Small intestine (tissue), 7 donors: ENCODE data around the gene LAMP1. TPM values are rescaled to one million over a fixed set of nuclear protein-coding genes. Genes with fewer than 3 reads are reported as not detected.
"Not testable (repeated sequence)": the region's sequence is repeated elsewhere in the genome, so short reads cannot be mapped to it uniquely, and the experiment has no call there.

Experiments used
- DNase-seq, 2 donors: peaks; one replicate each; pipeline versions ENCODE4 v3.0.0 to v3.0.0-alpha.2; 2013
- FAIRE-seq: peaks from 2 replicates; lab custom pipeline; 2012; peaks lifted over from hg19 to GRCh38; lab: Jason Lieb, UNC
- H3K27ac ChIP-seq, 3 donors: one replicate each; pipeline ENCODE4 v1.5.1; 2013; ENCODE audit warnings: low read length in 2 of 3, mild to moderate bottlenecking in 2 of 3, control low read depth in 1 of 3, inconsistent platforms in 1 of 3, low read depth in 1 of 3, moderate library complexity in 1 of 3
- H3K27me3 ChIP-seq, 3 donors: one replicate each; pipeline ENCODE4 v1.6.1; 2013; ENCODE audit warnings: low read length in 3 of 3, inconsistent platforms in 1 of 3; ENCODE audit not compliant: control insufficient read depth in 3 of 3, insufficient read depth in 3 of 3
- H3K36me3 ChIP-seq, 3 donors: one replicate each; pipeline ENCODE4 v1.6.1; 2013; ENCODE audit warnings: low read length in 3 of 3, inconsistent platforms in 1 of 3, low read depth in 1 of 3, mild to moderate bottlenecking in 1 of 3, moderate library complexity in 1 of 3; ENCODE audit not compliant: control insufficient read depth in 3 of 3, insufficient read depth in 2 of 3
- H3K4me1 ChIP-seq, 3 donors: one replicate each; pipeline ENCODE4 v1.6.1; 2013; ENCODE audit warnings: low read length in 2 of 3, inconsistent platforms in 1 of 3, low read depth in 1 of 3, mild to moderate bottlenecking in 1 of 3, moderate library complexity in 1 of 3; ENCODE audit not compliant: control insufficient read depth in 3 of 3, insufficient read depth in 2 of 3
- H3K4me3 ChIP-seq, 3 donors: one replicate each; pipeline ENCODE4 v1.5.1; 2013; ENCODE audit warnings: low read length in 3 of 3, control low read depth in 1 of 3, inconsistent platforms in 1 of 3, low read depth in 1 of 3, mild to moderate bottlenecking in 1 of 3, moderate library complexity in 1 of 3
- H3K9me3 ChIP-seq, 2 donors: one replicate each; pipeline ENCODE4 v1.6.1; 2013; ENCODE audit warnings: low read depth in 1 of 2, low read length in 1 of 2; ENCODE audit not compliant: control insufficient read depth in 2 of 2, insufficient read depth in 1 of 2
- WGBS, 3 donors: extraction: QIAGEN DNeasy Blood & Tissue Kit; methylation state at CpG; one replicate each; pipeline ENCODE4 v1.1.7; 2013; 5-methylcytosine and 5-hydroxymethylcytosine counted together
- polyA plus RNA-seq, 4 donors: library from polyadenylated mRNA; stranded (reverse) in 3 of 4; unstranded in 1 of 4; fragments of 200-250 nt in 3 of 4; fragments of 120-200 nt in 1 of 4; gene quantifications; one replicate each; pipeline versions ENCODE4 v1.2.1 to v1.2.3, GENCODE V29; 2013
- donor health status: healthy with polysubstance abuse.
- donor health status: control.
- donor health status: control.
- donor health status: Bipolar disorder and iron deficiency.
- donor health status: healthy.

Gene LAMP1
- polyA plus RNA-seq, 4 donors, result 34.0 to 251 (median 79.5) TPM

DNA sequence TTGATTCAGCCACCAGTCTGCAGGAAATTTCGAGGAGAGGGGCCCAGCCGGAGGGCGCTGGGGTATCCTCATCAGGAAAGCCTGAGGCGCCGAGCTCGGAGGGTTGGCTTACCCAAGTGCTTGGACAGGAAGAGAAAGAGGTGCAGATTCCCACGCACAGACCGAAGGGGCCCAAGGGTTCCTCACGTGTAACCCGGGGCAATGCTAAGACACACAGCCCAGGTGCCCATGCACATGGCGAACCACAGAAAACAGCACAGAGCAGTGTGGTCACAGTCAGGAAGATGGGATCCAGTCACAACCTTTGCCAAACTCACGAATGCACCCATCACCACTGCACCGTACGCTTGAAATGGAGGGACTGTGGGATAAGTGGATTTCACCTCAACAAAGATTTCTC is 36.0 kb downstream of the LAMP1 start:
- no peaks in the 10 kb centered on the region for H3K4me1 ChIP-seq
- H3K4me3 ChIP-seq, result no peak overlapping the region
- H3K36me3 ChIP-seq, result peaks cover 0 to 56% (median 0%) of the 10 kb centered on the region in 3 donors
- FAIRE-seq (no peak), DNase-seq (no peak)
- no peaks in the 10 kb centered on the region for H3K27me3 ChIP-seq
- no peak overlapping the region for H3K27ac ChIP-seq
- WGBS, 3 donors, result 91 to 97% (median 94%) methylated on average over 14 of the region's 14 CpGs
- no peaks in the 10 kb centered on the region for H3K9me3 ChIP-seq

DNA sequence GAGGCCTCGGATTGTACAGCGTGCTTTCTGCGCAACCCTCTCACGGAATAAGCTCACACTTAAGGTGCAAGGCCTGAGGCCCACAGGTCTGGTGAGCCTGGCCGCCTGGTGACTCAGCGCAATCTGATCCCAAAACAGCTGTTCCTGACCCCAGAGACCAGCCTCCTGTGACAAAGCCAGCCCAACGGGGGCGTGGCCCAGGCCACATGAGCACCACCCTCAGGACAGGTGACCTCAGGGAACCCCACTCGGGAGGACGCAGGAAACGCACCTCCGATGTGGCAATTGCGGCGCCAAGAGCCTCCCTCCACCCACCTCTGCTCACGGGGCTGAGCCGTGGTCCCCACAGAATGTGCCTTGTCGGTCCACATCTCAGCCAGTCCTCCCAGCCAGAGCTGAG is 40.5 kb downstream of the LAMP1 start:
- 73 to 78% (median 74%) methylated on average over 17 of the region's 17 CpGs for WGBS, 3 donors
- Histone ChIP-seq H3K4me3 (no peak overlapping the region), H3K9me3 (no peaks in the 10 kb centered on the region), H3K27me3 (no peaks in the 10 kb centered on the region), H3K4me1 (no peaks in the 10 kb centered on the region), H3K36me3 (peaks cover 0 to 55% (median 2%) of the 10 kb centered on the region in 3 donors), H3K27ac (no peak overlapping the region)
- no peak for FAIRE-seq
- DNase-seq, result no peak

DNA sequence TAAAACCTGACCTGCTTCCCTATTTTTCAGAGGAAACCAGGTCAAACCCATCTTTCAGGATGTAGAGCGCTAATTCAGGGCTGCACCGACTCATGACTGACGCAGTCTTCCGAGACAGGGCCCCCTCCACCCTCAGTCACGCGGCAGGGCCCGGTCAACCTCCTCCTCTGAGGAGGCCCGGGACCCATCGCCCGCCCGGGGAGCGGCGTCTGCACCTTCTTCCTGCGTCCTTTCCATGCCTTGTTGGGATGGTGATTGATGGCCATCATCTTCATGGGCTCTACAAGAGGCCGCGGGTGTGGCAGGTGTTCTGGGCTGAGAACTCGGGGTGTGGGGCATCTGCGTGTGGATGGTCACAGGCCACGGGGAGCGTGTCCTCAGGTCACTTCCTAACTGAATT is 40.9 kb downstream of the LAMP1 start:
- 92 to 98% (median 95%) methylated on average over 20 of the region's 20 CpGs for WGBS, 3 donors
- Histone ChIP-seq H3K27ac (no peak overlapping the region), H3K36me3 (peaks cover 0 to 55% (median 6%) of the 10 kb centered on the region in 3 donors), H3K4me1 (no peaks in the 10 kb centered on the region), H3K9me3 (no peaks in the 10 kb centered on the region), H3K4me3 (no peak overlapping the region), H3K27me3 (no peaks in the 10 kb centered on the region)
- FAIRE-seq, result no peak
- no peak for DNase-seq

DNA sequence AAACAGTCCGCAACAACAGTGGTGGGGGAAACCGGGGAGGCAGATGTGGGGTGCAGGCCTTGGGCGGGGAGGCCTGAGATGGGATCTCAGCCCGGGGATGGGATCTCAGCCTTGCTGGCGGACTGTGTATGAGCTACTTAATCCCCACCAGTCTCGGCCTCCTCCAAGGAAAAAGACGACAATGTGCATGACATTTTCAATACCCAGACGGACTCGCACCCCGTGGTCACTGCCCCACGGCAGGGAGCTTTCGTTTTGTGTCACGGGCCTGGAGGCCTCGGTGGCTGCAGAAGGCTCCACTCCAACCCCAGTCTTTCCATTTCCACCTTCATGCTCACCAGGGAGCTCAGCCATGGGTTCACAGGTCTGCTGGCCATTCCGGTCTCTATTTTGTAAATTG is 41.4 kb downstream of the LAMP1 start:
- Histone ChIP-seq H3K4me3 (no peak overlapping the region), H3K4me1 (no peaks in the 10 kb centered on the region), H3K27me3 (no peaks in the 10 kb centered on the region), H3K27ac (no peak overlapping the region), H3K36me3 (peaks cover 0 to 57% (median 6%) of the 10 kb centered on the region in 3 donors), H3K9me3 (no peaks in the 10 kb centered on the region)
- FAIRE-seq, result no peak
- 87 to 94% (median 91%) methylated on average over 15 of the region's 15 CpGs for WGBS, 3 donors
- DNase-seq, result no peak

DNA sequence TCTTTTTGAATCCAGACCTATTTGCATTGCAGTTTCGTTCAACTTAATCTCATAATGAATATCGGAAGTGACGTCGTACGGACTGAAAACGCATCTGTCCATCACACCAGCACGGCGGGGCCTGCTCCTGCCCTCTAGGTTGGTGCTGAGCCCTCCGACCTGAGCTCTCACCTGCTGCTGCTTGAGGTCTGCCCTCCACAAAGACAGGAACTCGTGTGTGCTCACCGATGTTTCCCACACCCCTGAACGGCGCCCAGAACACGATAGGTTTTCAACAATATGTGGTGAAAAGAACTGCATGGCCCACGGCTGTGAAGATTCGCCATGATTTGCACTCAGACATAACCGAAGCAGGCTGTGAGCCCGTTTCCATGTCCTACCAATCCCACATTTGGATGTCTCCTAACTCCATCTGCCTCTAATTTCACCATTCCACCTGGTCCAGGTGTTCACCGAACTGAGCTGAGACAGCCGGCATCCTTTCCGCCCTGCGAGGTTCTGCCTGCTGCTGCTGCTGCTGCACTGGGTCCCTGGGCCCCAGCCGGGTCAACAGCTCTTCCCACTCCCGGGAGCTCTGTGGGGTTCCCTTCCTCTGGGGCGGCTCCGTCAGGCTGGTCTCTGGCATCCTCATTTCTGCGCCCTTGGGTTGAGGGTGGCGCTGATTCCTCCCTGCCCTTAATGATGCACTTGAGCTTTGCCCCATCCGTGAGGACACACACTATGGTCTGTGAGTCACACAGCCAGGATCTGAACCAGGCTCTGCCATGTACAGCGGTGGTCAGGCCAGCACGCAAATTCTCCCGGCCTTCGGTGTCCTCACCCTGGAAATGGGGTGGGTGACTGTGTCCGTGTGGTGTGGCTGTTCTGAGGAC is 46.0 kb downstream of the LAMP1 start:
- H3K36me3 ChIP-seq, result peaks cover 0 to 61% (median 14%) of the 10 kb centered on the region in 3 donors
- no peak overlapping the region for H3K4me3 ChIP-seq
- no peak overlapping the region for H3K27ac ChIP-seq
- FAIRE-seq, result no peak
- H3K9me3 ChIP-seq, result peaks cover 0 to 10% of the 10 kb centered on the region in 2 donors
- 85 to 91% (median 90%) methylated on average over 34 of the region's 34 CpGs for WGBS, 3 donors
- no peak for DNase-seq
- H3K27me3 ChIP-seq, result no peaks in the 10 kb centered on the region
- H3K4me1 ChIP-seq, result no peaks in the 10 kb centered on the region

DNA sequence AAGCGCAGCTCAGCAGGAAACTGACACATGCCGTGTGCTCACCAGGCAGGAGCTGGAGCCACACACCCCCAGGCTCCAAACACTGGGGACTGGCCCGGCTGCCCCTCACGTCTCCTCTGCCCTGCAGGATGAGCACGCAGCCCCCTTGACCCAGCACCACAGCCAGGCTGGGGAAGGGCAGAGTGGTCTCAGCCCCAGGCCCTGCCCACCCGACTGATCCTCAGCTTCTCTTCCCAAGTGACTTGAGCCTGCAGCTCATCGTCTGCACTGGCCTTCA is 46.6 kb downstream of the LAMP1 start:
- no peak overlapping the region for H3K27ac ChIP-seq
- peaks cover 0 to 61% (median 17%) of the 10 kb centered on the region in 3 donors for H3K36me3 ChIP-seq
- FAIRE-seq (no peak), DNase-seq (no peak)
- H3K9me3 ChIP-seq, result peaks cover 0 to 16% of the 10 kb centered on the region in 2 donors
- no peaks in the 10 kb centered on the region for H3K4me1 ChIP-seq
- 95 to 97% (median 96%) methylated on average over 6 to 7 of the region's 7 CpGs for WGBS, 3 donors
- no peak overlapping the region for H3K4me3 ChIP-seq
- no peaks in the 10 kb centered on the region for H3K27me3 ChIP-seq

DNA sequence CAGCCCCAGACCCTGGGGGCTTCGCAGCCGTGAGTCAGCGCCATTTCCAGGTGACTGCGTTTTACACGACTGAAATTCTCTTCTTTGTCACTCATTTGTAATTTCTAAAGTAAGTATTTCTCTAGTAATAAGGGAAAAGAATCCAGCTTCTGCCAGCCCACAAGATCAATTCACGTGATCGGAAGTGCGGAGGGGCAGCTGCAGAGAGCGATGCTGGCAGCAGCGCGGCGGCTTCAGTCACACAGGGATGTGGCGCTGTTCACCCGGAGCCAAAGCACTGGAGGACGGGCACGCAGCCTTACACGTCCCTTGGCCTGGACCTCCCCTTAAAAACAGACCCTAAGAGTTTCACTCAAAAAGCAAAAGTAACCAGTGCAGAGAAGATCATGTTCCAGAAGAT is 48.4 kb downstream of the LAMP1 start:
- 94 to 97% (median 96%) methylated on average over 17 of the region's 17 CpGs for WGBS, 3 donors
- DNase-seq, result no peak

DNA sequence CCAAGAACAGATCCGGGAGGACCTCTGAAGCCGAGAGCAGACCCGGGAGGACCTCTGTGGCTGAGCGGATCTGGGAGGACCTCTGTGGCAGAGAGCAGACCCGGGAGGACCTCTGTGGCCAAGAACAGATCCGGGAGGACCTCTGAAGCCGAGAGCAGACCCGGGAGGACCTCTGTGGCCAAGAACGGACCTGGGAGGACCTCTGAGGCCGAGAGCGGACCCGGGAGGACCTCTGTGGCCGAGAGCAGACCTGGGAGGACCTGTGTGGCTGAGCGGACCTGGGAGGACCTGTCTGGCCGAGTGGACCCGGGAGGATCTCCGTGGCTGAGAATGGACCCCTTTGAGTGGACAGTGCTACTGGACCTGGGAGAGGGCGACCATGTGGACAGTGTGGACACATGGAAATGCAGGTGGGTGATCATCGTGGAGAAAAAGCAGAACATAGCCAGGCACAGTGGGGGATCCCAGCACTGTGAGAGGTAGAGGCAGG is 50.7 kb downstream of the LAMP1 start:
- FAIRE-seq, H3K4me3 ChIP-seq, DNase-seq, H3K4me1 ChIP-seq, H3K27ac ChIP-seq, H3K27me3 ChIP-seq: not testable (repeated sequence)
- Histone ChIP-seq H3K9me3 (peaks cover 0 to 19% of the 10 kb centered on the region in 2 donors), H3K36me3 (peaks cover 0 to 75% (median 23%) of the 10 kb centered on the region in 3 donors)
- WGBS, 3 donors, result 94 to 97% (median 95%) methylated on average over 19 of the region's 19 CpGs

More for the DNA sequence above, 48.4 kb downstream of the LAMP1 start:
- H3K9me3 ChIP-seq, result peaks cover 0 to 19% of the 10 kb centered on the region in 2 donors
- no peaks in the 10 kb centered on the region for H3K27me3 ChIP-seq
- no peak for FAIRE-seq
- no peaks in the 10 kb centered on the region for H3K4me1 ChIP-seq
- peaks cover 0 to 72% (median 27%) of the 10 kb centered on the region in 3 donors for H3K36me3 ChIP-seq
- no peak overlapping the region for H3K27ac ChIP-seq
- no peak overlapping the region for H3K4me3 ChIP-seq
